Prostate gland (tissue), 2 donors: ENCODE measurements around the gene TLCD4. TPM values are rescaled to one million over a fixed set of nuclear protein-coding genes. Genes with fewer than 3 reads are reported as not detected.

Experiments used
- DNase-seq: peaks from one replicate; pipeline ENCODE4 v3.0.0-alpha.2; 2019; ENCODE audit warnings: low spot score
- H3K27ac ChIP-seq, 2 donors: fragments of 200-600 bp; sonication (generic); 2 replicates each; pipeline ENCODE4 v1.5.1; 2017 to 2019
- H3K27me3 ChIP-seq: fragments of 200-600 bp; sonication (generic); replicated peaks from 2 replicates; pipeline ENCODE4 v1.5.1; 2019; ENCODE audit not compliant: insufficient read depth
- H3K36me3 ChIP-seq, 2 donors: fragments of 200-600 bp; sonication (generic); 1 replicate in 1 of 2; 2 replicates in 1 of 2; pipeline versions ENCODE4 v1.5.1 to v1.8.1; 2017 to 2019
- H3K4me1 ChIP-seq: fragments of 200-600 bp; sonication (generic); replicated peaks from 2 replicates; pipeline ENCODE4 v1.5.1; 2019
- H3K4me3 ChIP-seq, 2 donors: fragments of 200-600 bp; sonication (generic); 2 replicates each; pipeline ENCODE4 v1.5.1; 2017 to 2019
- H3K9me3 ChIP-seq: fragments of 200-600 bp; sonication (generic); 2 replicates; pipeline ENCODE4 v1.5.1; 2017
- CTCF ChIP-seq, 4 experiments: fragments of 200-600 bp in 2 of 4; fragments of 450-650 bp in 2 of 4; sonication (generic) in 2 of 4; IDR thresholded peaks; 1 replicate in 3 of 4; 2 replicates in 1 of 4; pipeline ENCODE4 v1.5.1; 2016 to 2019; ENCODE audit warnings: antibody characterized with exemption in 4 of 4, mild to moderate bottlenecking in 2 of 4, moderate library complexity in 2 of 4
- POLR2A ChIP-seq: fragments of 450-650 bp; IDR thresholded peaks from one replicate; pipeline ENCODE4 v1.6.1; 2016; ENCODE audit warnings: antibody characterized with exemption, mild to moderate bottlenecking
- POLR2AphosphoS5 ChIP-seq: sonication (generic); formaldehyde crosslinking; IDR thresholded peaks from one replicate; pipeline ENCODE4 v1.6.1; 2017; ENCODE audit warnings: antibody characterized with exemption
- WGBS: methylation state at CpG from one replicate; pipeline ENCODE4 v1.1.5; 2018; 5-methylcytosine and 5-hydroxymethylcytosine counted together
- intact Hi-C: fragments of 100-400 bp; cut with DNase I; formaldehyde crosslinking; loops from one replicate; pipeline ENCODE4 v1.14.2; 2022
- total RNA-seq, 2 donors: library from RNA; depleted of rRNA; stranded (reverse); fragments of >200 nt; gene quantifications; one replicate each; pipeline ENCODE4 v1.1.0, GENCODE V29; 2016

TLCD4 gene
- total RNA-seq, 2 donors from 2014 or later: 6.5 to 7.6 TPM

GRCh38 chr1:95108792-95109191 lies 8.4 kb upstream of the TLCD4 start:
- Histone ChIP-seq H3K4me3 (no peak overlapping the region), H3K27me3 (no peaks in the 10 kb centered on the region), H3K27ac (no peak overlapping the region), H3K9me3 (no peaks in the 10 kb centered on the region), H3K4me1 (no peaks in the 10 kb centered on the region), H3K36me3 (no peaks in the 10 kb centered on the region)
- intact Hi-C loops: no loop called here
- DNase-seq: no peak
- no peak for TF ChIP-seq POLR2A
- TF ChIP-seq CTCF (IDR thresholded peaks at IDR 0.05): no peak
- TF ChIP-seq POLR2AphosphoS5: no peak
- WGBS: 99% methylated on average over 2 of the region's 2 CpGs

GRCh38 chr1:95111014-95111413 lies 6.1 kb upstream of the TLCD4 start:
- Histone ChIP-seq H3K4me3 (no peak overlapping the region), H3K27ac (no peak overlapping the region), H3K4me1 (no peaks in the 10 kb centered on the region), H3K27me3 (no peaks in the 10 kb centered on the region), H3K36me3 (no peaks in the 10 kb centered on the region), H3K9me3 (no peaks in the 10 kb centered on the region)
- DNase-seq: no peak
- intact Hi-C loops: no loop called here
- TF ChIP-seq POLR2AphosphoS5 (no peak), POLR2A (no peak), CTCF (IDR thresholded peaks at IDR 0.05) (no peak)
- WGBS: 95% methylated on average over 1 of the region's 1 CpG

- no peaks in the 10 kb centered on the region for H3K4me1 ChIP-seq
- no peak for DNase-seq
- H3K36me3 ChIP-seq: no peaks in the 10 kb centered on the region
- no peaks in the 10 kb centered on the region for H3K9me3 ChIP-seq
- H3K27me3 ChIP-seq: no peaks in the 10 kb centered on the region
- intact Hi-C loops: no loop called here
- TF ChIP-seq POLR2AphosphoS5 (no peak), CTCF (IDR thresholded peaks at IDR 0.05) (no peak), POLR2A (no peak)
- no peak overlapping the region for H3K27ac ChIP-seq
- 98% methylated on average over 1 of the region's 1 CpG for WGBS
- no peak overlapping the region for H3K4me3 ChIP-seq
Observed at GRCh38 chr1:95113684-95114083, 3.5 kb upstream of the TLCD4 start.

- no peaks in the 10 kb centered on the region for H3K27me3 ChIP-seq
- H3K9me3 ChIP-seq: no peaks in the 10 kb centered on the region
- WGBS: 90% methylated on average over 3 of the region's 3 CpGs
- no peaks in the 10 kb centered on the region for H3K36me3 ChIP-seq
- intact Hi-C loops: loop anchor here (2.0 kb wide), 2 partner anchors 43 to 117 kb away; partner anchors contain the start of gene ALG14
- no peak overlapping the region for H3K4me3 ChIP-seq
- no peaks in the 10 kb centered on the region for H3K4me1 ChIP-seq
- TF ChIP-seq POLR2AphosphoS5: no peak
- no peak for TF ChIP-seq POLR2A
- no peak for TF ChIP-seq CTCF (IDR thresholded peaks at IDR 0.05)
- DNase-seq: no peak
- no peak overlapping the region for H3K27ac ChIP-seq
Observed at GRCh38 chr1:95115708-95116137, 1.4 kb upstream of the TLCD4 start.

GRCh38 chr1:95116580-95117206 lies 462 bp upstream of the TLCD4 start:
- Histone ChIP-seq H3K36me3 (no peaks in the 10 kb centered on the region), H3K4me3 (peak overlapping the region; percentile 73 to 79), H3K27me3 (no peaks in the 10 kb centered on the region), H3K27ac (peak overlapping the region; percentile 78 to 80), H3K9me3 (no peaks in the 10 kb centered on the region), H3K4me1 (no peaks in the 10 kb centered on the region)
- under 1% methylated on average over 17 of the region's 17 CpGs for WGBS
- TF ChIP-seq CTCF (IDR thresholded peaks at IDR 0.05): peak; percentile 25 to 64 (median 50)
- peak; percentile 10 for TF ChIP-seq POLR2AphosphoS5
- TF ChIP-seq POLR2A: no peak
- peak; percentile 60 for DNase-seq
- intact Hi-C loops: loop anchor here (2.0 kb wide), 2 partner anchors 44 to 116 kb away; partner anchors contain the start of gene ALG14
